HG02642 (cell line): Measurements from ENCODE around the gene TMEM53.

ENCODE experiments used
- ATAC-seq: cut with Tn5 transposase; IDR thresholded peaks from one replicate; pipeline ENCODE4 v1.9.1; 2021; ENCODE audit warnings: mild to moderate bottlenecking; ENCODE audit not compliant: unreplicated experiment, poor library complexity

Gene TMEM53

DNA sequence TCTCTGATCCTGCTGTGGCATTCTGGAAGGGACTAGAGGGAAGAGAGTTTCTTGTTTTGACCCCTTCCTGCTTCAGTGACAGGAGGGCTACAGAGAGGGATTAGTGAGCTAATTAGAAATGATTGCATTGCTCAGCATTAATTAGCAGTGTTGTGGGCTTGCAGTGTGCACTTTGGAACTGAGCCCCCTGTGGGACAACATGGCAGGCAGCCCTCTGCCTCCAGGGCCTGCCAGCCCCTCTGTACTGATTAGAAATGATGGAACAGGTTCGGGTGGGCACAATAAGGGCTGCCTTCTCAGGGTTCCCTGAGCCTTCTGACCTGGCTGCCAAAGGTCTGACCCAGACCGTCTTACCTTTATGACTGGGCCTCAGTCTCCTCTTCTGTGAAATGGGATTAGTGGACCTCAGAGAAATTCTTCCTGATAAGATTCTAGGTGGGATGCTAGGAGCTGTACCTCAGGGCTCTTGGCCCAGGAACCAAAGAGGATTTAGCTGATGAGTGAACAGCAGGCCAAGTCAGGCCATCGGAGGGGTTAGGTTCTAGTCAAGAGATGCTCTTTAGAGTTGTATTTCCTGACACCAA lies 39.6 kb downstream of the TMEM53 start:
- ATAC-seq: no peak

DNA sequence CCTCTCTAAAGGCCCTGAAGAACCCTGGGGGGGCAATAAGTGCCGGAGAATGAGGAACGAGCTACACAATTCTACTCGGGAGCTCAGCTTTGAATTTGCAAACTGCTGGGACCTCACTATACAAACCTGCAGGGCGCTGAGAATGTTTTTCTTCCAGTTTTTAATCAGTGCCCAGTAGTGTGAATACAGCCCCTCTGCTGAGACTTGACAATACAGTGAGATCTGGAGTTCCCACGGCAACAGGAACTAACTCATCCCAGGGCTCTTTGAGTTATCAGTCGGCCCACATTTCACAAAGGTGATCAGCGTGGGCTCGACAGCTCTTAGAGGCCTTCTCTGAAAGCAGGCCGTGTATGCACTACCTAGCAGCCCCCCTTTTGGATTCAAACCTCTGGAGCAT lies 41.7 kb downstream of the TMEM53 start:
- no peak for ATAC-seq

DNA sequence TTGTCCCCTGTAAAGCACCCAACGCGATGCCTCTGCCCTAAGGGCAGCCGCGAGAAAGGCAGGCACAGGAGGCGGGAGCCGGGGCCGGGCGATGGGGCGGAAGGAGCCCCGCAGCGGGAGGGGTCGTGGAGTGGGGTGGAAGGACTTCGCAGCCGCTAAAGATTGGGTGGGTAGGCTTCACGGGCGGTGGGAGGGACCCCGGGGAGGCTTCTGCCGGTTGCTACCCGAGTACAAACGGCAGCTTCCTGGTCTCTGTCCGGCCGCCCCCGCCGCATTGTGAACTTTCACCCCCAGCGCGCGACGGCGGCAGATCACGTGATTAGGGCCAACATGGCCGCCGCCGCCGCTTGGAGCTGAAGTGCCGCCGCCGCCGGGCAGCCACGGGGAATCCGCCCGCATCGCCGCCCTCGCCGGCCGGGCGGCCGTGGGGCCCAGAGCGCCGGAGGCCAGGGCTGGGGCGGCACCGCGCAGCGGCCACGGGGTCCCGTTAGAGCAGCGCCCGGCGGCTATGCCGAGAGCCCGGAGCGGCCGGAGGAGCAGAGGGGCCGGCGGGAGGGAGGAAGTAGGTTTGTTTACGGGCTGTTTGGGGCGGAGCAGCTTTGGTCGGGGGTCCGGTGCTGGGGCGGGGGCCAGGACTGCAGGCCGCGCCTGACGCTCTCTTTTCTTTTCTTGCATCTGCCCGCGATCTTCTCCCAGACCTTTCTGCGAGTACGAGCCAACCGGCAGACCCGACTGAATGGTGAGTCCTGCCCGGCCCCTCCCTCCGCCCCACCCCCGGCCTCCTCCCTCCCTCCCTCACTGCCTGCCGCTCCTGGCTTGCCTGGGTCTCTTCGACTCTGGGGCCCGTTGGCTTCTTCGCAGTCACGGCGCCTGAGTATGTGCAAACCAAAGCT lies 42.4 kb downstream of the TMEM53 start:
- peak; percentile 77 for ATAC-seq

DNA sequence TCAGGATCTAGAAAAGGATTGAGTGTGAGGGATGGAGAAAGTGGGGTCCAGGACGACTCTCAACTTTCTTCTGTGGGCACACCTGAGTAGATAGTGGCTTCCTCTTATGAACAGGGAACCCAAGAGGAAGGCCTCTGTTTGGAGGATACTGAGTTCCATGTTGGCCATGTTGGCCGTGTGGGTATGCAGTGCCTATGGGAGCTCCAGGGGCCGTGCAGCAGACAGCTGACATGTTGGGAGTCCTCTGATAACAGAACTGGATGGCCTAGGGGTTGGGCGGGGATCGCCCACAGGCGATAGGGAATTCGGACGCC lies 43.0 kb downstream of the TMEM53 start:
- no peak for ATAC-seq

DNA sequence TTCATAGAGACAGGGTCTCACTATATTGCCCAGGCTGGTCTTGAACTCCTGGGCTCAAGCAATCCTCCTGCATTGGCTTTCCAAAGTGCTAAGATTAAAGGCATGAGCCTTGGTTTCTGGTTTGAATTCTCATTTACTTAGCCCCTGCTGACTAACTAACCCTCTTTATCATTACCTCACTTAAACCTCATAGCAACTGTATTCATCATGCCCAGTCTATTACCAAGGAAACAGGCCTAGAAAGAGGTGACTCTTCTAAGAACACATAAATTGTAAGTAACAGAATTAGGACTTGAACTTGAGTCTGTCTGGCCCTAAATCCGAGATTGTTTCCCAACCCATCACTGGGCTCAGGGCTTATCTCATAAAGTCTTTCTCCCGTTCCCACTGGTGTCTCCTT lies 44.2 kb downstream of the TMEM53 start:
- no peak for ATAC-seq

DNA sequence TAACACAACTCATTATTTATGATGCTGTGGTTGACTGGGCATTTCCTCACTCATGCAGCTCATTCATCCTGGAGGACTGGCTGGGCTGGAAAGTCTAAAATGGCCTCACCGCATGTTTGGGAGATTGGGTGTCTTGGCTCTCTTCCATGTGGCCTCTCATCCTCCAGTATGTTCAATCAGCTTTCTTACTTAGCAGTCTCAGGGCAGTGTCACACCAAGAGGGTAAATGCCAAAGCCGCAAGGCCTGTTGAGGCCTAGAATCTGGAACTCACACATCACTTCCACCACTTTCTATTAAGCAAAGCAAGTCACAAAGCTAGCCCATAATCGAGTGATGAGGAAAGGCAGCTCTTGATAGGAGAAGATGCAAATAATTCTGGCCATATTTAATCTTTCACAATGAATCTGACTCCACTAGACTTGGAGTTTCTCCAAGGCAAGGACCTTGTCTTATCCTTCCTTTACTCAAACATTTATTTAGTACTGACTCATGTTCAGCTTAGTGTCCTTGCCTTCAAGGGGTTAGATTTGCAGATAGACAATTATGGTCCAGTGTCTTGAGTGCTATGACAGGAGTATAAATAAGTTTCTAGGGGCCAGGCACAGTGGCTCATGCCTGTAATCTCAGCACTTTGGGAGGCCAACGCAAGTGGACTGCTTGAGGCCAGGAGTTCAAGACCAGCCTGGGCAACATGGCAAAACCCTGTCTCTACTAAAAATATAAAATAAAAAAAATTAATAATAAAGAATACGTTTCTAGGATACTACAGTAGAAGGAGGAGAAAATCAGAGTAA lies 45.1 kb downstream of the TMEM53 start:
- no peak for ATAC-seq

DNA sequence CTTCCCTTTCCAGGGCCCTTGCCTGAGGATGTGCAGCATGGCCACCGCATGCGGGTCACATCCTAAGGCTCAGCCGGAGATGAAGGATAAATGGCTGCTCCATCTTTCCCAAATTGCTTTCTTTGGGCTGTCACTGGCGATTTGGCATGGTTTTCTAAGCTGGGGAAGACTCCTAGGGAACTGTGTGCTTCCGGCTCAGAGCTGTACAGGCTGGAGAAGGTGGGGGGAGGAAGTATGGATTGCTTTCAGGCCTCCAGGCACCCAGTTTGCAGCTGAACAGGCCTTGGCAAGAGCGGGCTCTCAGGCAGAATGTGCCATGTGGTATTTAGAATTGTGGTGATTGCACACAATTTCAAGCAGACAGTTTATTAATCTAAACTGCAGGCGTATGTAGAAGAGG lies 48.9 kb downstream of the TMEM53 start:
- ATAC-seq: no peak

DNA sequence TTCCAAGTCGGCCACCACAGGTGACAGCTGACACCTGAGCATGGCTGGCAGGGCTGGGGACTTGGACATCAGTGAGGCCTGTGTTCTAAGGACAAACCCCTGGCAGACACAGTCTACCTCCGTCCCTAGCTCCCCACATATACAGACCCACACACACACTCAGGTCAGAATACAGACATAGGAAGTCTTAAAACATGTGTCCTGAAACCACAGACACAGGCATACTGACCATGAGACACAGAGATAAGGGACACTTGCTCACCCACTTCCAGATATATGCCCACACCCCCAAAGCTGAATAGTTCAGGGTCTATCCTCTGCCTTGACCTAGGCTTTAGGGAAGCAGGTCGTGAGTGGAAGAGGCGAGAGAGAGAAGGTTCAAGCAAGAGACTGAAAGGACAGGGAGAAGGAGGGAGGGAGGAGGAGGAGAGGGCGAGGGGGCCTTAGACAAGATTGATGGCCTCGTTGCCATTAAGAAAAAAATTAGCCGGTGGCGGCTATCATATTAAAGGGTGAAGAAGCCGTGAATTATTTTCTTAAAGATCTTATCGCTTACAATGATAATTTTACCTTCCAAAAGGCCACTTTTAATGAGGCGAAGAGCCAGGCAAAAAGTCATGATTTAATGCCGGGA lies 49.9 kb downstream of the TMEM53 start:
- no peak for ATAC-seq

DNA sequence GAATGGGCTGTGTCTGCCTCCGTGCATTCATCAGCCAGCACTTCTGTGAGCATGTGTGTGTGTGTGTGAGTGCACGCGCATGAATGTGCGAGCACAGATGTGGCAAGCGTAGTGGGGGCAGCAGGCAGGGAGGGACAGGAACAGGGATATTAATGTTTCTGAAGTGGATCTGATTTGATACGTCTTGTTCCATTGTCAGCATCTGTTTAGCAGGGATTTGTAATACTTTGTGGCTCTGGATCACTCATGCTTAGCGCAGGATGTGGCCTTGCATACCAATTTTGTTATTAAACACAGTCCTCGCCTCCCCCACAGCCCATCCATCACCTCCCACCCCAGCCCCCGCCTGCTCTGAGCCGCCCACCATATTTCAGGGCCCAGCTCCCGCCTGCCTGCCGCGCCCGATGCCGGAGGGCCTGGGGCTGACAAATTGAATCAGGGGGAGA lies 52.4 kb downstream of the TMEM53 start:
- no peak for ATAC-seq

DNA sequence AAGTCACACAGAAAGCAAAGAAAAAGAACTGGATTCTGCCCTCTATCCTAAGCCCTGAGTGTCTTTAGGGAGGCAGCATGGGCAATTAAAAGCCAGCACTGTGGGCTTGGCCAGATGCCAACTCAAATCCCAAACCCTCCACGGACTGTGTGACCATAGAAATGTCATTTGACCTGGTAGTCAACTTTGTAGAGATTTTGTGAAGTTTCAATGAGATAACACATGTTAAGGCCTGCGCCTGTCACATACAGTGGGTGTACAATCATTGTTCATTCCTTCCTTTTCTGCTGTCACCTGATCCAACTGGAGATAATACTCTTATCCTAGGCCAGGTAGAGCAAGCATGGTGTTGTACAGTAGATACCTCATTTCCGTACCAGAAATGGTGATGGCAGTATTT lies 54.2 kb downstream of the TMEM53 start:
- ATAC-seq: no peak

DNA sequence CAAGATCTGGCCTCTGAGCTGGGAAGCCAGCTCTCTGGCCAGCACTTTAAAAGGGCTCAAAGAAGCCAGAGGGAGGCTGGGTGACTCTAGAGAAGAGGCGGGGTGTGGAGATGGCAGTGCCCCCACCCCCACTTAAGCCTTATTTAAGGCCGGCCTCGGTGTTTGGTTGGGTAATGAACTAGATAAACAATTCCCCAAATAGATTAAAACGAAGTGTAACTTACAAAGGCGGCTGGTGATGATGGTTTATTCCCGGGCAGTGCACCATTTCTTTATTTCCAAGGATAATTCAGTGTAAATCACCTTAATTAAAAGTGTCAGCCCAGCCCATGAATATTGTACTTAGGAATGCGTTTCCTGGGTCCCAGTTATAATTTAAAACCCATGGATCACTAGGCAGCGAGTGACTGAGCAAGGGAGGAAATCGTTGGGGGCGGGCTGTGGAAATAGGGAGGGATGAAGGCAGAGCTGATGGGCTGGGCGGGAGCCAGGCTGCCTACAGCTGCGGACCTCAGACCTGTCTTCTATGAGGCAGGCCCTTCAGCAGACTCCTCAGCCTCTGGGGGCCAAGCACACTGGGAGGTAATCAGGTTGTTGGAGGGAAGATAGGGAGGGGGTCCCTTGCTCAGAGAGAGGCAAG lies 54.9 kb downstream of the TMEM53 start:
- no peak for ATAC-seq

DNA sequence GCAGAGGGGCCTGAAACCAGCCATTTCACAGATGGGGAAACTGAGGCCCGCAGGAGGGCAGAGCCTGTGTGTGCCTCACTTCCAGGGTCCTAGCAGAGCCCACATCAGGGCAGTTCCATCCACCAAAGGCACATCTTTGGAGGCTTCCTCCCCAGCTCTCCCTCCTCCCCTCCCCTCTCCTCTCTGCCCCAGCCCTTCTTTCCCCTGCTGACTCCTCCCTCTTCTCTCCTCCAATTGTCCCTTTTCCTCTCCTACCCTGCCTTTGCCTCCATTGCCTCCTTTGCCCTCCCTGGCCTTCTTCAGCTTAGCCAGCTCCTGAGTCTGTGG lies 56.6 kb downstream of the TMEM53 start:
- no peak for ATAC-seq

DNA sequence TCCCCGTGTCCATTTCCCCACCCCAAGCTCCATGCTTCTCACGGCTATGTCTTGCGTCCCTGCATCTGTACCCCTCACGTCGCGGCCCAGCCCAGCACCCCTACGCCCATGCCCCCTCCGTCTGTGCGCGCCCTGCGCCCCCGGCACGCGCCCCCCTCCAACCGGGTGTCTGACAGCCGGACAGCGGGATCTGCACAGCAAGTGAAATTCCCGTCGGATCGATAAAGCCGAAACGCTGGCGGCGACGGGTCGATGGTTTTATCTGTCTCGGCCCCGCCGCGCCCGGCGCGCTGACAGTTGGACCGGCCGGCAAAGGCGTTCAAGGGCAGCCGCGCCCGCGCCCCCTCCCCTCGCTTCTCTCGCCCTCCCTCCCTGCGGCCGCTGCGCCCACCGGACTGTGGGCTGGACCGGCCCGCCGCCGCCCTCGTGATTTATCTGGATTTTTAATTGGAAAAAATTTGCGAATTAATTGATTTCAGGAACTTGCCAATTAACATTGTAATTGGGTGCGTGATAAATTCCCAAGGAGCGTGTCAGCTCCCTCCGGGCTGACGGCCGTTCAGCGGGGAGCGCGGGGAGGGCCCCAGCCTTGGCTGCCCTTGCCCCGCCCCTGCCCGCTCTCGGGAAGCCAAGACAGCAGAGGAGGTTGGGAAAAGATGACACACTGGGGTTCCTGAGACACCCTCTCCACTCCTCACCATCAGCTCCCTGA lies 57.1 kb downstream of the TMEM53 start:
- no peak for ATAC-seq

DNA sequence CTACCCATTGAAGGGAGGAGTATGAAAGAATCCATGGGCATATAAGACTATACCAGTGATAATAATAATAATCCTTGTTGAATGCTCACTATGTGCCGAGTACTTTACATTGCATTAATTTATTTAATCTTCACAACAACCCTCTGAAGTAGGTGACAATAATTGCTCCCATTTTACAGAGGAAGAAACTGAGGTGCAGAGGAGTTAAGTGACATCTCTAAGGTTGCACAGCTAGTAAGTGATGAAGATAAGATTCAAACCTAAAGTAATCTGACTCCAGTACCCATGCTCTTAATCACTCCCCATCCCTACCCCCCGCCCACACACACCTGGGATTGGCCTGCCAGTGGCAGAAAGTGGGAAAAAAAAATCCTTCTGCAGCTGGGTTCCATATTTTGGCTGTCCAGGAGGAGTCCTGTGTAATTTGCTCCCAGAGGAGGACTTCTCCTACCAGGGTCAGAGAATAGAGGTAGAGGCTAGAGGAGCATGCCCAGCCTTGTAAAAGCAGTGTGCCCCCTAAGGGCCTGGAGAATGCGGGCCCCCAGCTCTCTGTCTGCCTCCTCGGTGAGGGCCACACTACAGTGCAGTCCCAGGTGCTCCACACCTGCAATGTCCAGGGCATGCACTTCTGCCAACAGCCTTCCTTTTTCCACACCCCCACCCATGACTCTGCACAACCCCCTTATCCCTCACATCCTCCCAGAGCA lies 57.8 kb downstream of the TMEM53 start:
- no peak for ATAC-seq

DNA sequence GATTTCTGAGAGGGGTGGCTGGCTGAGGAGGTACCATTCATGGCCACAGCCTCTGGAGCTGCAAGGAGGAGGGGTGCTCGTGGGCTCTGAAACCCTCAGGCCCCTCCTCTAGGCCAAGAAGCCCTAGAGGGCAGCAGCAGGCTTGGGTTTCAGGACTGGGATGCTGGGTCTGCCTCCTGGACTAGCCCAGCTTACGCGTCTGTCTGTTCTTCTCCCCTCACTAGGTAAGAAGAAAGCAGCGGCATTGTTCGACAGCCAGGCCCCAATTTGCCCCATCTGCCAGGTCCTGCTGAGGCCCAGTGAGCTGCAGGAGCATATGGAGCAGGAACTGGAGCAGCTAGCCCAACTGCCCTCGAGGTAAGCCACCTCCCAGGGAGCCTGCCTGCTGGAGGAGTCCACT lies 60.3 kb downstream of the TMEM53 start:
- no peak for ATAC-seq

DNA sequence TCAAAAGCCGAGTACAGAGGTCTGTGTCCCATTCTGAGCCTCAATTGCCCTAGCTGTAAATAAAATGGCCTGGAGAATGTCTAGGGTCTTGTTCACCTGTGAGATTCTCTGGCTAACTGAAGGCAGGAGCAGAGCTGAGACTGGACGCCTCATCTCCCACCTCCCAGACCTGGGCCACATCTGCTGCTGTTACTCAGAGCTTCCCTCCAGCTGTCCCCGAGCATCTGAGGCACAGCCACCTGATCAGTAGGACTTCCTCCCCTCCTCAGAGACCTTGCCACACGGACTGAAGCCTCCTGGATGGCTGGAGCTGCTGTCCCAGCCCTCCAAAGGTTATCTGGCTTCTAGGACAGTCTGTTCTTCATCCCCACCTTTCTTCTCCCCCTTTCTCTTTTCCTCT lies 62.4 kb downstream of the TMEM53 start:
- ATAC-seq: no peak

DNA sequence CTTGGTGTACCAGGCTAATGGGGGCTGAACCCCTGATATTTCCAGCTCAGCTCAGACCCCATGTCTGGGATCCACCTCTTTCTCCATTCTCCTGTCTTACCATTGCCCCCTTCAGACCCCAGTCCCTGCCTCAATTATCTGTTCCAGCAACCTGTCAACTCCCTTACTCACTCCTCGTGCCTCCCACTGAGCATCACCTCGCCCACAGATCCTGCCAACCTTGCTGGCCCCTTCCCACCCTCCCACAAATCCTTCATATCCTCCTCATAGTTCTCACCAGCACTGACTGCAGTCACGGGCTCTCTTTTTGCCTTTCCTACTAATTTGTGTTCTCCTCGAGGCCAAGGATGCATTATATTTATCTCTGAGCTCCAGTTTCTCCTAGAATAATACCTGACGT lies 62.9 kb downstream of the TMEM53 start:
- ATAC-seq: no peak

DNA sequence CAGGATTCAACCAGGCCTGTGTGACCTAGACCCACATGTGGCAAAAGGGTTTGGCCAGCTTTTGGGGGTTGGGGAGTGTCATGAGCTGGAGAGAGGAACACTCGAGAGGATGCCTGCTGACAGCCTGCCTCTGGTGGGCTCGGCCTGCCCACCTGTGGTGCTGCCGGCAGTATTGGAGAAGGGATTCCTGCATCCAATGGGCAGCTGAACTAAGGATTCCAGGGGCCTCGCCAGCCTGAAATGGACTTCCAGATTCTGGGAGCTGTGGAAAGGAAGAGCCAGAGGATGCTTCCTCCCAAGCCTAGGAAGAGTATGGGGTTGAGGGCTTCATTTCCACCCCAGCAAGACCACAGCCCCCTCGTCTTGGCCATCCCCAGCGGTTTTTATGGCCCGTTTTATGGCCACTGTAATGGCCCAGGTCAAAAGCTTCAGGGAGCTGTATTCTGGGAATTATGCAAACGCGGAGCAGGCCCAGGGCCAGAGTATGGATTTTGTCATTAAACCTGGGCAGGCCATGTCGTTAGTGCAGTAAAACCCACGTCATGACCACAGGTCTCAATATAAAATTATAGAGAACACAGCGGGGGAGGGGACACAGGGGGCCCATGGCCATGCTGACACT lies 63.6 kb downstream of the TMEM53 start:
- ATAC-seq: no peak
